ENCODE results near the gene ASMT.
"Not testable (repeated sequence)": the region's sequence is repeated elsewhere in the genome, so short reads cannot be mapped to it uniquely, and the experiment has no call there.

Gene ASMT

DNA sequence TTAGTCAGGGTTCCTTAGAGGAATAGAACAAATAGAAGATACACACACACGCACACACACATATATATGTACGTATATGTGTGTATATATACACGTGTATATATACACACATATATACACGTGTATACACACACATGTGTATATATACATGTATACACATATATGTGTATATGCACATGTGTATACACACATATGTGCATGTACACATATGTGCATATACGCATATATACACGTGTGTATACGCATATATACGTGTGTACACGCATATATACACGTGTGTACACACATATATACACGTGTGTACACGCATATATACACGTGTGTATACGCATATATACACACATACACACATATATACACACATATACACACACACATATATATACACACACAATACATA, 41.5 kb downstream of the ASMT start:
- no peak for DNase-seq

DNA sequence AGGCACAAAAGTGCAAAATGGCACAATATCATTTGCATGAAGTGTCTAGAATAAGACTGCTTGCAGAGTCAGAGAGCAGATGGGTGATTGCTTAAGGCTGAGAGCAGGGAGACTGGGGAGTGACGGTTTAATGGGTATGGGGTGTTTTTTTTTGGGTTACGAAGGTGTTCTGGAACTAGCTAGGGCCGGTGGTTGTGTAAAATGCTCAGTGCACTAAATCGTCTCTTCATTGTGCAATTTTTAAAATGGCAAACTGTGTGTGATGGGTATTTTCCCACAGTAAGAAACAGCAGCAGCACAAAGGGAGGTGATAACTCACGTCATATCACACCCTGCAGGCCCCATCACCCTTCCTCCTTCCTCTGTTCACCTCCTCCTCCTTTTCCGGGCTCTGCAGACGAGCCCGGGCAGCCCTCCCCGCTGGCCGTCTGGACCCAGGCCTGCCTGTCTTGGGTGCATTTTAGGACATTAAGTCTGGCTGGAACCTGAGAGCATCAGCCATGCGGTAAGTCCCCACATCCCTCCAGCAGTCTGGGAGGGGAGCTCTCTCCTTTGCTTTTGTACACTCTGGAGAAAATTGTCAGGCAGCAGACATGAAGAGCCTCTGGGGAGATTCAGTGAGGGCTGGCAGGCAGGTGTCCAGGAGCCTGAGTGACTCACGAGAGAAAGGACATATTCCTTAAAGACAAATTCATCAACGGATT, 42.7 kb downstream of the ASMT start:
- peak; percentile 56 to 60 for DNase-seq

DNA sequence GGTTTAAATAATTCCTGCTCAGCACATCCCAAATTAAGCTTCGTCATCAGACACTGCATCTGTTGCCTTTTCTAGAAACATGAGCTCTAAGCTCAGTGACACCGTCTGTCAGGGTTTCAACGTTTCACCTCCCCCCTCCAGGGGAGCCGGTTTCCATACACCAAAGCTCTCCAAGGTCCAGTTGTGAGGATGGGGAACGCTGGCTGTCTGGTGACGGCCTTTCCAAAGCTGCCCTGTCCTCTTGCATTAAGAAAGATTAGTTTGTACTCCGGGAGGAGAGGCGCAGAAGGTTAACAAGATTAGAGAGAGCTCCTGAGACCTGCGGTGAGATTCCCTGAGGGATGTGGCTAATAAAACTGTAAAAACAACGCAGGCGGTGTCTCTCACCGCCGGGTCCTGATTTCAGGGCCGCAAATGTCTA, 43.2 kb downstream of the ASMT start:
- DNase-seq: peak in 1 of 2 experiments; percentile 23

DNA sequence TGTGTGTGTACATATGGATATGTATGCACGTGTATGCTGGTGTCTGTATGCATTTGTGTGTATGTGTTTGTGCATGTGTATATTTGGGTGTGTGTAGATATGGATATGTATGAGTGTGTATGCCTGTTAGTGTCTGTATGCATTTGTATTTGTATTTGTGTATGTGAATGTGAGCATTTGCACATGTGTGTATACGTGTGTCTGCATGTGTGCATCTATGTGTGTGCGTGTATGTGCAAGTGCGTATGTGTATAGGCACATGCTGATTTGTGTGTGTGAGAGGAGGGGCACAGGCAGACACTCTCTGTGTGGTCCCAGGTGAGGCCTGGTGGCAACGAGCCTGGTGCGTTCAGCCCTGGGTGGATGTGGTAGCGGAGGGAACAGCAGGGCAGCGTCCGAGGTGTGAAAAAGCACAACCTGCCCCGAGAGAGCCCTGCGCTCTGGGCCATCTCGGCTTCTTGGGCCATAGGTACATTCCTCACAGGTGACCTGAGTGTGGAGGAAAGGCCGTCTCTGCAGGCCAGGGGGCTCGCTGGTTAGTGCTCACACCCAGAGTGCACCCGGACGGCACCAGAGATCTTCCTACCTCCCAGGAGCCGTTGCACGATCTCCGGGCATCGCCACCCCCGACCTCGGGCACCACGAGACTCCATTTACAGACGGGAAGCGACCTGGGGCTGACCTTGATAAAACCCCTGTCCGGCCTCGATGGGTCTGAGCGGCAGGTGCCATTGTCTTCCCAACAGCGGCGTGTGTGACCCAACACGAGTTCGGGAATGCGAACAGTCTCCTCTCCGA, 45.0 kb downstream of the ASMT start:
- DNase-seq: no peak

DNA sequence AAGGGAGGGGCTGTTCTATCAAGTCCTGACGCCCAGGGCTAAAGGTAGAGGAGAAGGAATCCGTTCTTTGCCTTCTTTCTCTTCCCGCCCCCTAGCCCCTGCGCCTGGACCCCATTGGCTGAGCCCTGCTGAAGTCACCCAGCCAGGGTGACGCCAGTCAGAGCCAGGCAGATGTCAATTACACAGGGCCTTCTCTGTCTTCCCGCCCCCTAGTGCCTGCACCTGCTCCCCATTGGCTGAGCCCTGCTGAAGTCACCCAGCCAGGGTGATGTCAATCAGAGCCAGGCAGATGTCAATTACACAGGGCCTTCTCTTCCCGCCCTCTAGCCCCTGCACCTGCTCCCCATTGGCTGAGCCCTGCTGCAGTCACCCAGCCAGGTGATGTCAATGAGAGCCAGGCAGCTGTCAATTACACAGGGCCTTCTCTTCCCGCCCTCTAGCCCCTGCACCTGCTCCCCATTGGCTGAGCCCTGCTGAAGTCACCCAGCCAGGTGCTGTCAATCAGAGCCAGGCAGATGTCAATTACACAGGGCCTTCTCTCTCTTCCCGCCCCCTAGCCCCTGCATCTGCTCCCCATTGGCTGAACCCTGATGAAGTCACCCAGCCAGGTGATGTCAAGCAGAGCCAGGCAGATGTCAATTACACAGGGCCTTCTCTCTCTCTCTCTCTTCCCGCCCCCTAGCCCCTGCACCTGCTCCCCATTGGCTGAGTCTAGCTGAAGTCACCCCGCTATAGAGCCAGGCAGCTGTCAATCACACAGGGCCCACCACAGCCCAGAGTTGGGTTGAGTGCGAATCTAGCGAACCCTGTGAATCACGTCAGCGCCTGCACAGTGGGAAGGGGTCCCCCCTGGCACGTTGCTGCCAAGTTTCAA, 46.4 kb downstream of the ASMT start:
- DNase-seq: peak; percentile 75 to 78

DNA sequence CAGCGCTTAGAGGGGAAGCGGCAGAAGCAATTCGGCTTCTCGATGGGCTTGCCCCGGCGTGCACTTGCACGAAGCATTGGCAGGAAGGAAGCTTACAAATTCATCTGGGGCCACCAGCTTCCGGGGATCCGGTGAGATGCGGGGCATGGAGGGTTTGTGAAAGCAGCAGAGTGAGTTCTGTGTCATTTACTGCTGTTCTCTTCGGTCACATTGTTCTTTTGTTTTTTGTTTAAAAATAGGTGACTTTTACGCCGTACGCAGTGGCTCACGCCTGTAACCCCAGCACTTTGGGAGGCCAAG, 47.0 kb downstream of the ASMT start:
- no peak for DNase-seq

DNA sequence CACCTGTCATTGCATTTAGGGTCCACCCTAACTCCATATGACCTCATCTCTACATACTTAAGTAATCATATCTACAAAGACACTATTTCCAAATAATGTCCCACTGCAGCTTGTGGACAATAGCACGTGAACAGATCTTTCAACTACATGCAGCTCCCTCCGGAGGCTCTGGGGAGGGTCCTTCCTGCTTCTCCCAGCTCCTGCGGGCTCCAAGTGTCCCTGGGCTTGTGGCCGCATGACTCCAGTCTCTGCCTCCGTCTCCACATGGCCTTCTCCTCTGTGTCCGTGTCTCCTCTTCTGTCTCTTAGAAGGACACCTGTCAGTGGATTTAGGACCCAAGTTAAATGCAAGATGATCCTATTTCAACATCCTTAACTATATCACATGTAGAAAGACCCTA, 52.7 kb downstream of the ASMT start:
- DNase-seq: no peak

DNA sequence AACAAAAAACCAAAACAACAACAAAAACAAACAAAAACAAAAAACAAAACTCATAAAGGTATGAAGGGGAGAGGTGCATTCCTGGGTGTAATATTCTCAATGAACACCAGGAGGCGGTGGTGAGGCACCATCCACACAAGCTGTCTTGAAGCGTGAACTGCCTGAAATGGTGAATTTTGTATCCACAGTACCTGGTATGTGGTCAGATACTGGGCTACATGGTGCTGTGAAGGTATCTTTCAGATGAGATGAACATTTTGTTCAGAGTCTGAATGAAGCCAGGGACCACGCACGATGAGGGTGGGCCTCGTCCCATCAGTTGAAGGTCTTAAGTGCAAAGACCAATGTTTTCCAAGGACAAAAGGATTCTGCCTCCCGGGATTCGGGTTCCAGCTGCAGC, 58.5 kb downstream of the ASMT start:
- peak; percentile 53 to 56 for DNase-seq

DNA sequence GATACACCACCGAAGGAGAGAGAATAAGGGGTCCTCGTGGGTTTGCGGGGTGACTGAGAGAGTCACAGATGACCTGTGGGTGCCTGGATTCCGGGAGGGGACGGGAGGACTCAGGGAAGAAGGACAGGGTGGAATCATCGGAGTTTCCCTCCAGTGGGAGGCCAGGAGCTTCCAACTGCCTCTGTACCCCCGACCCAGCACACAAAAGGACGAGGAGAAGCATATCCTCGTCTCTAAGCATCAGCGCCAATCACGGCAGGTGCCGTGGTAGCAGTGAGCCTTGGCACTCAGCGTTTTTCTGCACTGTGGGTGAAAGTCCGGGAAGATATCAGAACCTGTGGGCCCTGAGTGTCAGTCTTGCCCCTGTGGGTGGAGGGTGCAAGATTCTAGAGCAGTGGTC, 62.0 kb downstream of the ASMT start:
- no peak for DNase-seq

DNA sequence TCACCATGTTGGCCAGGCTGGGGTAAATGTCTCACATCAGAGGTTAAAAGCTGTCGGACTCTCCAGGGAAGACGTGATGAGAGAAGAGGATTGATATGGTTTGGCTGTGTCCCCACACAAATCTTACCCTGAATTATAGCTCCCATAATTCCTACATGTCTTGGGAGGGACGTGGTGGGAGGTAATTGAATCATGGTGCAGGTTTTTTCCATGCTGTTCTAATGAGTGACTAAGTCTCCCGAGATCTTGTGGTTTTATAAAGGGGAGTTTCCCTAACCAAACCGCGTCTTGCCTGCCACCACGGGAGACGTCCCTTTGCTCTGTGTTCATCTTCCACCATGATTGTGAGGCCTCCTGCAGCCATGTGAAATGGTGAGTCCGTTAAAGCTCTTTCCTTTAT, 64.4 kb downstream of the ASMT start:
- DNase-seq: peak; percentile 35 to 42

DNA sequence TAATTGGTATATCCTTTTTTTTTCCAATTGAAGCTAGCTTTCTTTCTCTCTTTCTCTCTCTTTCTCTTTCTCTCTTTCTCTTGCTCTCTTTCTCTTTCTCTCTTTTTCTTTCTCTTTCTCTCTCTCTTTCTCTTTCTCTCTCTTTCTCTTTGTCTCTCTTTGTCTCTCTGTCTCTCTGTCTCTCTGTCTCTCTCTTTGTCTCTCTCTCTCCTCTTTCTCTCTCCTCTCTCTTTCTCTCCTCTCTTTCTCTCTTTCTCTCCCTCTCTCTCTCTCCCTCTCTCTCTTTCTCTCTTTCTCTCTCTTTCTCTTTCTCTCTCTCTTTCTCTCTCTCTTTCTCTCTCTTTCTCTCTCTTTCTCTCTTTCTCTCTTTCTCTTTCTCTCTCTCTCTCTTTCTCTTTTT, 66.6 kb downstream of the ASMT start:
- no peak for DNase-seq

DNA sequence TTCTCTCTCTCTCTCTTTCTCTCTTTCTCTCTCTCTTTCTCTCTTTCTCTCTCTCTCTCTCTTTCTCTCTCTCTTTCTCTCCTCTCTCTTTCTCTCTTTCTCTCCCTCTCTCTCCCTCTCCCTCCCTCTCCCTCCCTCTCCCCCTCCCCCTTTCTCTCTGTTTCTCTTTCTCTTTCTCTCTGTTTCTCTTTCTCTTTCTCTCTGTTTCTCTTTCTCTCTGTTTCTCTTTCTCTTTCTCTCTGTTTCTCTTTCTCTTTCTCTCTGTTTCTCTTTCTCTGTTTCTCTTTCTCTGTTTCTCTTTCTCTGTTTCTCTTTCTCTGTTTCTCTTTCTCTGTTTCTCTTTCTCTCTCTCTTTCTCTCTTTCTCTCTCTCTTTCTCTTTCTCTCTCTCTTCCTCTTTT, 67.0 kb downstream of the ASMT start:
- not testable (repeated sequence) for DNase-seq

DNA sequence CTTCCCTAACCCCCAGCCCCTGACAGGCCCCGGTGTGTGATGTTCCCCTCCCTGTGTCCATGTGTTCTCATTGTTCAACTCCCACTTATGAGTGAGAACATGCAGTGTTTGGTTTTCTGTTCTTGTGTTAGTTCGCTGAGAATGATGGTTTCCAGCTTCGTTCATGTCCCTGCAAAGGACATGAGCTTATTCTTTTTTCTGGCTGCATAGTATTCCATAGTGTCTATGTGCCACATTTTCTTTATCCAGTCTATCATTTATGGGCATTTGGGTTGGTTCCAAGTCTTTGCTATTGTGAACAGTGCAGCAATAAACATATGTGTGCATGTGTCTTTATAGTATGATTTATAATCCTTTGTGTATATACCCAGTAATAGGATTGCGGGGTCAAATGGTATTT, 67.6 kb downstream of the ASMT start:
- DNase-seq: not testable (repeated sequence)

DNA sequence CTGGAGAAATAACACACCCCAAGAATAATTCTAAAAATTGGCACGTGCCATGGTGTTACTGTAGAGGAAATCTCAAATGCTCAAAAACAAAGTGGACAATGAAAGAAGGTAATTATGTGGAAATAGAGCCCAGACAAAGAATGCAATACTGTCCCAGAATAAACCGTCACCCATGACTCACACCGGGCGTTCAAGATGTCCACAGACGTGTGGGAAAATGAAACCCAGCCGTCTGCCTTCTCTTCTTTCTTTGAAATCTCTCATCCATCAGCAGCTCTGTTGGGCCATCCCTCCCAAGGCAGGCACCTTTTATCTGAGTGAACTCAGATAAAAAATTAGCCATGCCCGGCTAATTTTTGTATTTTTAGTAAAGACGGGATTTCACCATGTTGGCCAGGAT, 70.0 kb downstream of the ASMT start:
- DNase-seq: not testable (repeated sequence)

DNA sequence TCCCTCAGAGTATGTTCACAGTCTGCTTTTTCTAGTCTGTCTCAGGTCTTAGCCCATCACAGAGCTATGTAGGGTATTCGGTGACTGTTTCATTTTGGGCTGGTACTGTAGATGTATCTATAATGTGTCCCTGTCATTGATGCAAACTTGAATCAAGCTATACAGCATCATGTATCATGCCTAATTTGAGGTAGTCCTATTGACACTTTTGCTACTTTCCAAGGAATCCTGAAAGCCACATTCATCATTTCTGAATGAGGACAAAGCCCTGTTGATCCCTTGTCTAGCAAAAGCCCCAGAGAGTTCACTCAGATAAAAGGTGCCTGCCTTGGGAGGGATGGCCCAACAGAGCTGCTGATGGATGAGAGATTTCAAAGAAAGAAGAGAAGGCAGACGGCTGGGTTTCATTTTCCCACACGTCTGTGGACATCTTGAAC, 70.6 kb downstream of the ASMT start:
- DNase-seq: not testable (repeated sequence)

DNA sequence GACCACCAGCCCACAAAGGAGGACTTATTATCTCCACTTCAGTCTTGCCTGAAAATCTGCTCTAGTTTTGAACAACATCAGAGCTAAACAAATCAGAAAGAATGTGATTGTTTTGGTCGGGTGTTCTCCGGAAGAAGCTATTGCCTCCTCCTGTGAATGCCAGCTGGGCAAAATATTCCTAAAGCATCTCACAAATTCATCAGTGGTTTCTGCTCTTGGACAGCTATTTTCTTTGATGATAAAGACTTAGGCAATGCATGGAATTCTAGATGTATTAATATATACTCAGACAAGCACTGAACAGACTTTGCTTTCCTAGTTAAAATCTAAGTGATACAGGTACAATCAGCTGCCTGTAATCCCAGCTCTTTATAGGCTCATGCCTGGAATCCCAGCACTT, 71.8 kb downstream of the ASMT start:
- no peak for DNase-seq

All from activated T-cell treated with anti-CD3 and anti-CD28 coated beads, Interleukin-2, amount 50 U/mL, for 48 hours (primary cell).